ENCODE measurements around the gene AQP12A. TPM values are rescaled to one million over a fixed set of nuclear protein-coding genes. Genes with fewer than 3 reads are reported as not detected.

Gene AQP12A
- total RNA-seq, 1 experiment from 2014 or later = not detected

DNA sequence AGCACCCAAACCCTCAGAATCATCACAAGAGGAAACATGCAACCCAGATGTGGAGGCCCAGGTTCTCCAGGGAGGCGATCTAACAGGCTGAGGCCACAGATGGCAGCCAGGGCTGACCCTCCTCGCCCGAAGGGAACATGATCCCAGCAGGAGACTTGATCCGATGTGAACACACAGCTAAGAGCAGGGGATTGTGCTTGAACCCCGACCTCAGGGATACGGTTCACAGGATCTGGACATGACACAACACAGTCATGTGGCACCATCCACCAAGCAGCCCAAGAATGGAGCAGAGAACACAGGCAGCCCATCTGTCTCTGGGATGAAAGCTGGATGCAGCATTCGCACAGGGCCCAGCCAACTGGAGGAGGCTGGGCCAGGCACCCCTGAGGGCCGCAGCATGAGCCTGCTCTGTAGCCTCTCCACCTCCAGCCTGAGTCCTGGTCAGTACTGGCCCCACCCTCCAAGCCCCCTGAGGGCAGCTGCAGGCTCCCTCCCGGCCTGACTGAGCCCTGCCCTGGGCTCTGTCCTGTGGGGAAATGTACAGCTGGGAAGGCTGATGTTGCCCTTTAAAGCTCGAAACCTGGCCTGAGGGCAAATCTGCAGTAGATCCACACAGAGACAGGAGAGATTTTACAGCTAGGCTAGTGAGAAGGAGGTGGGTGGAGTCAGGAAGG is 39.0 kb downstream of the AQP12A start:
- BruUV-seq (replicated peaks) = no TSS peak
- Histone ChIP-seq H3K27ac (ENCODE audit: low read length) (no peak overlapping the region), H3K4me1 (ENCODE audit: control insufficient read depth, insufficient read depth, low read length) (no peaks in the 10 kb centered on the region), H3K36me3 (ENCODE audit: control insufficient read depth, insufficient read depth, low read length) (no peaks in the 10 kb centered on the region), H3K9me3 (ENCODE audit: control insufficient read depth, insufficient read depth, low read depth, low read length) (no peaks in the 10 kb centered on the region), H3K4me3 (ENCODE audit: low read depth in 2 of 2, low read length in 2 of 2) (no peak overlapping the region), H3K27me3 (ENCODE audit: control insufficient read depth, insufficient read depth, low read length) (no peaks in the 10 kb centered on the region)
- intact Hi-C loops (cut with micrococcal nuclease; ENCODE audit: unreplicated experiment) (no loop called here), in situ Hi-C loops (cut with HindIII; ENCODE audit: low pct_unique_long_range_greater_than_20kb, low sequenced_read_pairs) (no loop called here)
- ATAC-seq (no peak), DNase-seq (ENCODE audit: low read depth, low spot score) (no peak)
- no peak for TF ChIP-seq POLR2AphosphoS5 (IDR thresholded peaks at IDR 0.05; ENCODE audit: low read depth, low read length)
- TF ChIP-seq, protein P1, sequence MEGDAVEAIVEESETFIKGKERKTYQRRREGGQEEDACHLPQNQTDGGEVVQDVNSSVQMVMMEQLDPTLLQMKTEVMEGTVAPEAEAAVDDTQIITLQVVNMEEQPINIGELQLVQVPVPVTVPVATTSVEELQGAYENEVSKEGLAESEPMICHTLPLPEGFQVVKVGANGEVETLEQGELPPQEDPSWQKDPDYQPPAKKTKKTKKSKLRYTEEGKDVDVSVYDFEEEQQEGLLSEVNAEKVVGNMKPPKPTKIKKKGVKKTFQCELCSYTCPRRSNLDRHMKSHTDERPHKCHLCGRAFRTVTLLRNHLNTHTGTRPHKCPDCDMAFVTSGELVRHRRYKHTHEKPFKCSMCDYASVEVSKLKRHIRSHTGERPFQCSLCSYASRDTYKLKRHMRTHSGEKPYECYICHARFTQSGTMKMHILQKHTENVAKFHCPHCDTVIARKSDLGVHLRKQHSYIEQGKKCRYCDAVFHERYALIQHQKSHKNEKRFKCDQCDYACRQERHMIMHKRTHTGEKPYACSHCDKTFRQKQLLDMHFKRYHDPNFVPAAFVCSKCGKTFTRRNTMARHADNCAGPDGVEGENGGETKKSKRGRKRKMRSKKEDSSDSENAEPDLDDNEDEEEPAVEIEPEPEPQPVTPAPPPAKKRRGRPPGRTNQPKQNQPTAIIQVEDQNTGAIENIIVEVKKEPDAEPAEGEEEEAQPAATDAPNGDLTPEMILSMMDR (IDR thresholded peaks at IDR 0.05) = no peak
- no peak for TF ChIP-seq SIN3A (IDR thresholded peaks at IDR 0.05; ENCODE audit: borderline replicate concordance, insufficient read depth, low read depth, low read length)
- no peak for TF ChIP-seq TCF7L2 (IDR thresholded peaks at IDR 0.05; ENCODE audit: low read depth, low read length)
- TF ChIP-seq, protein P2, sequence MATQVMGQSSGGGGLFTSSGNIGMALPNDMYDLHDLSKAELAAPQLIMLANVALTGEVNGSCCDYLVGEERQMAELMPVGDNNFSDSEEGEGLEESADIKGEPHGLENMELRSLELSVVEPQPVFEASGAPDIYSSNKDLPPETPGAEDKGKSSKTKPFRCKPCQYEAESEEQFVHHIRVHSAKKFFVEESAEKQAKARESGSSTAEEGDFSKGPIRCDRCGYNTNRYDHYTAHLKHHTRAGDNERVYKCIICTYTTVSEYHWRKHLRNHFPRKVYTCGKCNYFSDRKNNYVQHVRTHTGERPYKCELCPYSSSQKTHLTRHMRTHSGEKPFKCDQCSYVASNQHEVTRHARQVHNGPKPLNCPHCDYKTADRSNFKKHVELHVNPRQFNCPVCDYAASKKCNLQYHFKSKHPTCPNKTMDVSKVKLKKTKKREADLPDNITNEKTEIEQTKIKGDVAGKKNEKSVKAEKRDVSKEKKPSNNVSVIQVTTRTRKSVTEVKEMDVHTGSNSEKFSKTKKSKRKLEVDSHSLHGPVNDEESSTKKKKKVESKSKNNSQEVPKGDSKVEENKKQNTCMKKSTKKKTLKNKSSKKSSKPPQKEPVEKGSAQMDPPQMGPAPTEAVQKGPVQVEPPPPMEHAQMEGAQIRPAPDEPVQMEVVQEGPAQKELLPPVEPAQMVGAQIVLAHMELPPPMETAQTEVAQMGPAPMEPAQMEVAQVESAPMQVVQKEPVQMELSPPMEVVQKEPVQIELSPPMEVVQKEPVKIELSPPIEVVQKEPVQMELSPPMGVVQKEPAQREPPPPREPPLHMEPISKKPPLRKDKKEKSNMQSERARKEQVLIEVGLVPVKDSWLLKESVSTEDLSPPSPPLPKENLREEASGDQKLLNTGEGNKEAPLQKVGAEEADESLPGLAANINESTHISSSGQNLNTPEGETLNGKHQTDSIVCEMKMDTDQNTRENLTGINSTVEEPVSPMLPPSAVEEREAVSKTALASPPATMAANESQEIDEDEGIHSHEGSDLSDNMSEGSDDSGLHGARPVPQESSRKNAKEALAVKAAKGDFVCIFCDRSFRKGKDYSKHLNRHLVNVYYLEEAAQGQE (IDR thresholded peaks at IDR 0.05; ENCODE audit: insufficient read depth in 1 of 2, low read depth in 2 of 2, low read length in 1 of 2) = no peak
- POLR2A ChIA-PET = no interaction called here
- CTCF ChIA-PET = interaction anchor here (0.7 kb wide), 1 partner anchor 88 kb away, joined by 6 read pairs; no protein-coding TSS in a partner anchor

DNA sequence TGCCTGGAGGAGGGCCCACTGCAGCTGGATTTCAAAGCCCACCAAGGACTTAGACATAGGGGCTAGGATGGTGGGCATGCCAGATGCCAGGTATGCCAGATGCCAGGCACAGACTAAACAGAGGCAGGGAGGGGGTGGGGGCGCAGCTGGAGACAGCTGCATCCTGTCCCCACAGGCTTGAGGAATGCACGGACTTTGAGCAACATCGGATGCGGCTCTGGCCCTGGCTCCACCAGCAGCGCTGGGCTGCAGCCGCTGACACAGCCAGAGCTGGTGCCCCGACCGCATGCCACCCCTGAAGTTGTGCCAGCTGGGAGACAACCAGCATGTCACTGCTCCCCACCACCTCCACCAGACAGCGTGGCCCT is 39.5 kb downstream of the AQP12A start:
- no TSS peak for BruUV-seq (replicated peaks)
- no peak overlapping the region for H3K27ac ChIP-seq (ENCODE audit: low read length)
- no peak overlapping the region for H3K4me3 ChIP-seq (ENCODE audit: low read depth in 2 of 2, low read length in 2 of 2)
- H3K36me3 ChIP-seq (ENCODE audit: control insufficient read depth, insufficient read depth, low read length) = no peaks in the 10 kb centered on the region
- ChIA-PET POLR2A (no interaction called here), CTCF (interaction anchor here (0.7 kb wide), 1 partner anchor 89 kb away, joined by 6 read pairs; no protein-coding TSS in a partner anchor)
- H3K4me1 ChIP-seq (ENCODE audit: control insufficient read depth, insufficient read depth, low read length) = no peaks in the 10 kb centered on the region
- ATAC-seq (no peak), DNase-seq (ENCODE audit: low read depth, low spot score) (no peak)
- no peaks in the 10 kb centered on the region for H3K9me3 ChIP-seq (ENCODE audit: control insufficient read depth, insufficient read depth, low read depth, low read length)
- no peak for TF ChIP-seq TCF7L2 (IDR thresholded peaks at IDR 0.05; ENCODE audit: low read depth, low read length)
- TF ChIP-seq, protein P2 (IDR thresholded peaks at IDR 0.05; ENCODE audit: insufficient read depth in 1 of 2, low read depth in 2 of 2, low read length in 1 of 2) = no peak
- TF ChIP-seq SIN3A (IDR thresholded peaks at IDR 0.05; ENCODE audit: borderline replicate concordance, insufficient read depth, low read depth, low read length) = no peak
- TF ChIP-seq, protein P1 (IDR thresholded peaks at IDR 0.05) = no peak
- no peak for TF ChIP-seq POLR2AphosphoS5 (IDR thresholded peaks at IDR 0.05; ENCODE audit: low read depth, low read length)
- intact Hi-C loops (cut with micrococcal nuclease; ENCODE audit: unreplicated experiment) (no loop called here), in situ Hi-C loops (cut with HindIII; ENCODE audit: low pct_unique_long_range_greater_than_20kb, low sequenced_read_pairs) (no loop called here)
- H3K27me3 ChIP-seq (ENCODE audit: control insufficient read depth, insufficient read depth, low read length) = no peaks in the 10 kb centered on the region
